NCI-H526 (cell line): Measurements from ENCODE around the gene NECAB2.

ENCODE experiments used
- DNase-seq, 2 experiments: peaks; one replicate each; lab custom pipeline; 2025; lab: John Stamatoyannopoulos, UW

The NECAB2 gene

GRCh38 chr16:83952940-83953795 lies 14.9 kb upstream of the NECAB2 start, which contains the start of gene OSGIN1:
Gene OSGIN1, plus strand, starts transcription at chr16:83953240. Its CDS starts 4,432 bp downstream, at chr16:83957672.
- peak; percentile 37 to 80 for DNase-seq

GRCh38 chr16:83953796-83954576 lies 14.1 kb upstream of the NECAB2 start:
- DNase-seq, result peak in 1 of 2 experiments; percentile 40

- DNase-seq, result no peak
These were observed 13.4 kb upstream of the NECAB2 start for GRCh38 chr16:83954577-83955016.

- no peak for DNase-seq
These were observed 12.6 kb upstream of the NECAB2 start for GRCh38 chr16:83955218-83956130.

- peak; percentile 28 to 81 for DNase-seq
These were observed 11.4 kb upstream of the NECAB2 start for GRCh38 chr16:83956336-83957289.

GRCh38 chr16:83957296-83957855 lies 10.7 kb upstream of the NECAB2 start:
- DNase-seq, result no peak

GRCh38 chr16:83958137-83958845 lies 9.8 kb upstream of the NECAB2 start:
- no peak for DNase-seq

- no peak for DNase-seq
These were observed 9.0 kb upstream of the NECAB2 start for GRCh38 chr16:83958846-83959565.

GRCh38 chr16:83959656-83960434 lies 8.2 kb upstream of the NECAB2 start:
- DNase-seq, result no peak

GRCh38 chr16:83960521-83961249 lies 7.4 kb upstream of the NECAB2 start:
- no peak for DNase-seq

GRCh38 chr16:83961591-83961990 lies 6.5 kb upstream of the NECAB2 start:
- no peak for DNase-seq

- DNase-seq, result no peak
These were observed 4.5 kb upstream of the NECAB2 start for GRCh38 chr16:83963277-83964119.

GRCh38 chr16:83964684-83965443 lies 3.2 kb upstream of the NECAB2 start:
- no peak for DNase-seq

GRCh38 chr16:83965444-83966152 lies 2.4 kb upstream of the NECAB2 start:
- no peak for DNase-seq

GRCh38 chr16:83966153-83966696 lies 1.8 kb upstream of the NECAB2 start:
- DNase-seq, result no peak
